ENCODE data around the gene AQP2. TPM values are rescaled to one million over a fixed set of nuclear protein-coding genes. Genes with fewer than 3 reads are reported as not detected.
A peak's percentile ranks its signal among the peaks of the same experiment; 100 is the strongest.

AQP2 gene
- total and polyA plus RNA-seq, 2 of the 4 experiments (the other 2 are of a cell fraction) = not detected

GRCh38 chr12:49953961-49954846 lies 3.7 kb downstream of the AQP2 start:
- H2BK5ac ChIP-seq (ENCODE audit: low read depth, low read length, poor library complexity, severe bottlenecking) = no peak overlapping the region
- H2AK9ac ChIP-seq (replicated peaks; ENCODE audit: low read depth, low read length, poor library complexity) = no peak overlapping the region
- ChIA-PET CTCF (interaction anchor here (1.6 to 2.0 kb wide), 2 partner anchors 8 to 13 kb away, joined by 6 to 7 read pairs; no protein-coding TSS in a partner anchor), POLR2A (ENCODE audit: unreplicated experiment) (no interaction called here)
- no peak overlapping the region for H2BK120ac ChIP-seq (ENCODE audit: low read depth, low read length)
- H4K8ac ChIP-seq (ENCODE audit: low read depth in 2 of 2, low read length in 2 of 2) = no peak overlapping the region
- no TSS peak for BruUV-seq (replicated peaks)
- H4K91ac ChIP-seq (ENCODE audit: insufficient read depth, low read depth, low read length) = no peak overlapping the region
- WGBS, 2 experiments (ENCODE audit: extremely low coverage in 2 of 2, insufficient read length in 1 of 2) = 56% methylated on average over 9 of the region's 21 CpGs; no CpG with 5 or more reads in 1 of the 2 experiments
- no peaks in the 10 kb centered on the region for H4K20me1 ChIP-seq (ENCODE audit: insufficient read depth, low read length)
- in situ Hi-C loops (cut with MboI; ENCODE audit: low sequenced_read_pairs) (loop anchor here (5.0 kb wide), 1 partner anchor 87 kb away; no protein-coding TSS in a partner anchor), intact Hi-C loops (cut with micrococcal nuclease) (no loop called here), dilution Hi-C loops (cut with HindIII; ENCODE audit: low sequenced_read_pairs, unreplicated experiment) (no loop called here)
- no peak overlapping the region for H3K27ac ChIP-seq (ENCODE audit: insufficient read depth, low read length)
- no peaks in the 10 kb centered on the region; the same call in 1 of the 2 replicates for H3K9me3 ChIP-seq (ENCODE audit: control insufficient read depth, insufficient read depth, low read length)
- H3K4me3 ChIP-seq (ENCODE audit: insufficient read depth, low read depth, low read length) = no peak overlapping the region
- peaks cover 86% of the 10 kb centered on the region for H3K27me3 ChIP-seq (ENCODE audit: control insufficient read depth, insufficient read depth, low read length)
- H3K9ac ChIP-seq (ENCODE audit: low read depth, low read length) = no peak overlapping the region
- H3K4me2 ChIP-seq (ENCODE audit: low read depth, low read length) = no peak overlapping the region
- no peak overlapping the region for H3K18ac ChIP-seq (ENCODE audit: low read depth, low read length)
- H3K14ac ChIP-seq (replicated peaks; ENCODE audit: low read depth, low read length) = no peak overlapping the region
- no peak overlapping the region for H4K5ac ChIP-seq (ENCODE audit: low read depth, low read length)
- H3K4me1 ChIP-seq (ENCODE audit: control insufficient read depth, insufficient read depth, low read length) = no peaks in the 10 kb centered on the region
- H2BK15ac ChIP-seq (ENCODE audit: low read depth, low read length) = no peak overlapping the region
- H2BK20ac ChIP-seq (ENCODE audit: low read depth, low read length) = no peak overlapping the region
- H3K79me1 ChIP-seq (ENCODE audit: low read depth in 1 of 2, low read length in 2 of 2) = no peaks in the 10 kb centered on the region
- H3K9me1 ChIP-seq (ENCODE audit: insufficient read depth, low read length) = no peaks in the 10 kb centered on the region
- no peak overlapping the region for H3K4ac ChIP-seq (ENCODE audit: low read depth, low read length)
- H2AFZ ChIP-seq (replicated peaks; ENCODE audit: low read length, poor library complexity) = no peak overlapping the region
- H2AK5ac ChIP-seq (ENCODE audit: low read depth, low read length) = no peak overlapping the region
- H3K36me3 ChIP-seq (ENCODE audit: control insufficient read depth, insufficient read depth, low read length) = no peaks in the 10 kb centered on the region
- H3K23ac ChIP-seq (ENCODE audit: low read depth, low read length) = 0 out of 2 replicates have a peak overlapping the region, but pooled peaks have one; percentile 2
- ATAC-seq (ENCODE audit: low read depth) (no peak), DNase-seq (no peak)
- no peak overlapping the region for H3K56ac ChIP-seq (ENCODE audit: extremely low read depth, insufficient read depth, low read length)
- no peak for TF ChIP-seq RFX5 (IDR thresholded peaks at IDR 0.05; ENCODE audit: low read depth, low read length)
- no peak for TF ChIP-seq BHLHE40 (IDR thresholded peaks at IDR 0.05; ENCODE audit: low read depth, low read length)
- TF ChIP-seq CHD1 (IDR thresholded peaks at IDR 0.05; ENCODE audit: low read depth, low read length) = no peak
- no peak for TF ChIP-seq RAD21 (IDR thresholded peaks at IDR 0.05; ENCODE audit: low read length)
- TF ChIP-seq MAFK (IDR thresholded peaks at IDR 0.05; ENCODE audit: low read depth, low read length) = no peak
- no peak for TF ChIP-seq MAZ (IDR thresholded peaks at IDR 0.05; ENCODE audit: borderline replicate concordance, low read depth, low read length)
- no peak for TF ChIP-seq ELK1 (IDR thresholded peaks at IDR 0.05; ENCODE audit: borderline replicate concordance, low read depth, low read length)
- TF ChIP-seq CEBPB (IDR thresholded peaks at IDR 0.05; ENCODE audit: low read depth, low read length) = no peak
- no peak for TF ChIP-seq NFE2L2 (IDR thresholded peaks at IDR 0.05; ENCODE audit: low read depth, low read length)
- no peak for TF ChIP-seq MXI1 (IDR thresholded peaks at IDR 0.05; ENCODE audit: borderline replicate concordance, low read depth, low read length)
- TF ChIP-seq FOS (IDR thresholded peaks at IDR 0.05; ENCODE audit: low read depth, low read length) = no peak
- no peak for TF ChIP-seq POLR2A (IDR thresholded peaks at IDR 0.05; ENCODE audit: low read depth, low read length)
- no peak for TF ChIP-seq CTCF (conservative IDR thresholded peaks at IDR 0.05; ENCODE audit: low read depth, low read length)
- no peak for TF ChIP-seq SMC3 (IDR thresholded peaks at IDR 0.05; ENCODE audit: low read depth, low read length)
- no peak for TF ChIP-seq USF2 (IDR thresholded peaks at IDR 0.05; ENCODE audit: low read depth, low read length)

Data from IMR-90 (cell line).